A673 (cell line): ENCODE data around the gene RHO. TPM values are rescaled to one million over a fixed set of nuclear protein-coding genes. Genes with fewer than 3 reads are reported as not detected.

ENCODE experiments used
- BruUV-seq: library from RNA; stranded (reverse); fragments of 400-500 nt; replicated peaks from 2 replicates; lab custom pipeline; 2021; lab: Mats Ljungman, UMichigan
- CTCF ChIA-PET: fragments of 300-600 bp; sonication (Branson Sonifier 250); formaldehyde crosslinking; loops from one replicate; lab custom pipeline; 2022; ENCODE audit warnings: antibody characterized with exemption; lab: Charles Lee
- POLR2A ChIA-PET: fragments of 300-600 bp; sonication (Branson Sonifier 250); formaldehyde crosslinking; loops from one replicate; lab custom pipeline; 2022; ENCODE audit warnings: antibody characterized with exemption; ENCODE audit not compliant: low non-redundant PET; lab: Charles Lee
- DNase-seq: peaks from one replicate; pipeline ENCODE4 v3.0.0-alpha.2; 2015; ENCODE audit warnings: low spot score
- H3K27ac ChIP-seq: fragments of 200-600 bp; sonication (generic); 2 replicates; pipeline ENCODE4 v1.5.1; 2016; ENCODE audit warnings: mixed run types, low read depth, mild to moderate bottlenecking, mixed read lengths, antibody characterized with exemption, low read length; ENCODE audit not compliant: poor library complexity, severe bottlenecking
- H3K27me3 ChIP-seq: fragments of 200-600 bp; sonication (generic); replicated peaks from 2 replicates; pipeline ENCODE4 v1.6.1; 2017; ENCODE audit warnings: mixed run types, low read depth, mild to moderate bottlenecking, mixed read lengths, antibody characterized with exemption, low read length; ENCODE audit not compliant: insufficient read depth, poor library complexity
- H3K36me3 ChIP-seq: fragments of 200-600 bp; sonication (generic); 2 replicates; pipeline ENCODE4 v1.6.1; 2016; ENCODE audit warnings: mixed run types, mild to moderate bottlenecking, mixed read lengths, antibody characterized with exemption, low read length; ENCODE audit not compliant: insufficient read depth, poor library complexity, severe bottlenecking
- H3K4me1 ChIP-seq: fragments of 200-600 bp; sonication (generic); 2 replicates; pipeline ENCODE4 v1.6.1; 2017; ENCODE audit warnings: mixed run types, mild to moderate bottlenecking, mixed read lengths, antibody characterized with exemption, low read length; ENCODE audit not compliant: insufficient read depth, poor library complexity, severe bottlenecking
- H3K4me3 ChIP-seq: fragments of 200-600 bp; sonication (generic); 2 replicates; pipeline ENCODE4 v1.5.1; 2016; ENCODE audit warnings: low read depth, mixed run types, mild to moderate bottlenecking, mixed read lengths, low read length; ENCODE audit not compliant: poor library complexity, severe bottlenecking
- H3K9me3 ChIP-seq: fragments of 200-600 bp; sonication (generic); 2 replicates; pipeline ENCODE4 v1.6.1; 2016; ENCODE audit warnings: mixed run types, low read depth, mild to moderate bottlenecking, mixed read lengths, antibody characterized with exemption, low read length; ENCODE audit not compliant: poor library complexity, severe bottlenecking
- EZH2 ChIP-seq: fragments of 200-600 bp; sonication (generic); IDR thresholded peaks from 2 replicates; pipeline ENCODE4 v1.6.1; 2017; ENCODE audit warnings: borderline replicate concordance, low read depth, mild to moderate bottlenecking, mixed read lengths, antibody characterized with exemption, low read length; ENCODE audit not compliant: poor library complexity, severe bottlenecking
- intact Hi-C: fragments of 100-400 bp; cut with micrococcal nuclease; formaldehyde crosslinking; loops from one replicate; pipeline ENCODE4 v1.10.0; 2022; ENCODE audit not compliant: unreplicated experiment
- total RNA-seq: library from RNA; stranded (reverse); gene quantifications from 2 replicates; pipeline ENCODE4 v1.2.3, GENCODE V29; 2021
- TF ChIP-seq, protein P1 (sequence below): fragments of 300-800, 200-600 bp; sonication (generic); conservative IDR thresholded peaks from 2 replicates; pipeline ENCODE4 v1.5.1; 2017; ENCODE audit warnings: low read depth, mild to moderate bottlenecking, antibody characterized with exemption, low read length, moderate library complexity, mixed read lengths

RHO gene
- total RNA-seq, 1 experiment from 2014 or later = not detected

DNA sequence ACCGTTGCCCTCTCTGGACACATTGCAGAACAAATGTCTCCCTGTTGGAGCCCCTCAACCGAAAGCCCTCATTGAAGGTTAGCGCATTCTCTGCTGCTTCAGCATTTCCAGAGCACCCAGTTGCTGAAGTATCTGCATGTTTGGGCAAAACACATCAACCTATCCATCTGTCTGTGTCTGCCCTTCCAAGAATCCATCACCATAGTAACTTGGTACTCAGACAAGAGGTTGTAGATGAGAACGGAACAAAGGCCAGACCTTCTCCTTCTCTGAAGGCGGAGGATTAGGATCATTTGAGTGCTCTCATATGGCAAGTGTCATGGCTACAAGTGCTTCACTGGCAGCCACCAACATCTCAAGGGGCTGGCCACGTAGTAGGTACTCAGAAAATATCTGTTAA, 23.1 kb upstream of the RHO start:
- intact Hi-C loops = no loop called here
- ChIA-PET POLR2A (no interaction called here), CTCF (no interaction called here)
- Histone ChIP-seq H3K4me1 (no peaks in the 10 kb centered on the region), H3K4me3 (no peak overlapping the region), H3K27ac (no peak overlapping the region), H3K36me3 (no peaks in the 10 kb centered on the region), H3K27me3 (no peaks in the 10 kb centered on the region), H3K9me3 (no peaks in the 10 kb centered on the region)
- DNase-seq = no peak
- BruUV-seq = no TSS peak
- TF ChIP-seq, protein P1, sequence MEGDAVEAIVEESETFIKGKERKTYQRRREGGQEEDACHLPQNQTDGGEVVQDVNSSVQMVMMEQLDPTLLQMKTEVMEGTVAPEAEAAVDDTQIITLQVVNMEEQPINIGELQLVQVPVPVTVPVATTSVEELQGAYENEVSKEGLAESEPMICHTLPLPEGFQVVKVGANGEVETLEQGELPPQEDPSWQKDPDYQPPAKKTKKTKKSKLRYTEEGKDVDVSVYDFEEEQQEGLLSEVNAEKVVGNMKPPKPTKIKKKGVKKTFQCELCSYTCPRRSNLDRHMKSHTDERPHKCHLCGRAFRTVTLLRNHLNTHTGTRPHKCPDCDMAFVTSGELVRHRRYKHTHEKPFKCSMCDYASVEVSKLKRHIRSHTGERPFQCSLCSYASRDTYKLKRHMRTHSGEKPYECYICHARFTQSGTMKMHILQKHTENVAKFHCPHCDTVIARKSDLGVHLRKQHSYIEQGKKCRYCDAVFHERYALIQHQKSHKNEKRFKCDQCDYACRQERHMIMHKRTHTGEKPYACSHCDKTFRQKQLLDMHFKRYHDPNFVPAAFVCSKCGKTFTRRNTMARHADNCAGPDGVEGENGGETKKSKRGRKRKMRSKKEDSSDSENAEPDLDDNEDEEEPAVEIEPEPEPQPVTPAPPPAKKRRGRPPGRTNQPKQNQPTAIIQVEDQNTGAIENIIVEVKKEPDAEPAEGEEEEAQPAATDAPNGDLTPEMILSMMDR = no peak
- no peak for TF ChIP-seq EZH2

- no peaks in the 10 kb centered on the region for H3K27me3 ChIP-seq
- no peaks in the 10 kb centered on the region for H3K36me3 ChIP-seq
- H3K9me3 ChIP-seq = no peaks in the 10 kb centered on the region
- H3K4me1 ChIP-seq = no peaks in the 10 kb centered on the region
- no peak overlapping the region for H3K4me3 ChIP-seq
- no TSS peak for BruUV-seq
- intact Hi-C loops = no loop called here
- ChIA-PET CTCF (no interaction called here), POLR2A (no interaction called here)
- no peak for DNase-seq
- TF ChIP-seq EZH2 = no peak
- TF ChIP-seq, protein P1 = no peak
- no peak overlapping the region for H3K27ac ChIP-seq
Observed at GRCh38 chr3:129506231-129506742, 22.2 kb upstream of the RHO start.

GRCh38 chr3:129507181-129507831, 21.1 kb upstream of the RHO start:
- Histone ChIP-seq H3K9me3 (no peaks in the 10 kb centered on the region), H3K36me3 (no peaks in the 10 kb centered on the region), H3K27me3 (no peaks in the 10 kb centered on the region), H3K4me1 (no peaks in the 10 kb centered on the region), H3K27ac (no peak overlapping the region), H3K4me3 (no peak overlapping the region)
- CTCF ChIA-PET = no interaction called here
- intact Hi-C loops = no loop called here
- TF ChIP-seq, protein P1 = no peak
- no peak for TF ChIP-seq EZH2
- BruUV-seq = no TSS peak
- POLR2A ChIA-PET = no interaction called here
- DNase-seq = no peak
